Hematopoietic multipotent progenitor cell treated with erythropoietin and hydrocortisone succinate and interleukin-3 and kit ligand, for 17 days (in vitro differentiated cells): ENCODE results near the gene APBB2.

ENCODE experiments used
- DNase-seq: peaks from one replicate; pipeline ENCODE4 v3.0.0-alpha.2; 2015; ENCODE audit warnings: low spot score

The APBB2 gene

GRCh38 chr4:41134581-41134980, 79.8 kb downstream of the APBB2 start:
- no peak for DNase-seq

- no peak for DNase-seq
Measured at GRCh38 chr4:41133454-41134018, 80.8 kb downstream of the APBB2 start.

- DNase-seq = no peak
Measured at GRCh38 chr4:41132055-41132683, 82.2 kb downstream of the APBB2 start.

- DNase-seq = no peak
Measured at GRCh38 chr4:41129936-41130440, 84.4 kb downstream of the APBB2 start.

GRCh38 chr4:41129128-41129754, 85.1 kb downstream of the APBB2 start:
- DNase-seq = no peak

GRCh38 chr4:41125558-41126311, 88.6 kb downstream of the APBB2 start:
- DNase-seq = no peak

GRCh38 chr4:41124916-41125548, 89.3 kb downstream of the APBB2 start:
- no peak for DNase-seq

- no peak for DNase-seq
Measured at GRCh38 chr4:41122775-41123174, 91.6 kb downstream of the APBB2 start.

GRCh38 chr4:41122309-41122708, 92.0 kb downstream of the APBB2 start:
- no peak for DNase-seq

- DNase-seq = no peak
Measured at GRCh38 chr4:41121906-41122305, 92.4 kb downstream of the APBB2 start.

GRCh38 chr4:41120297-41121217, 93.8 kb downstream of the APBB2 start:
- no peak for DNase-seq

GRCh38 chr4:41119867-41120295, 94.5 kb downstream of the APBB2 start:
- DNase-seq = no peak

- DNase-seq = no peak
Measured at GRCh38 chr4:41111791-41112190, 102.6 kb downstream of the APBB2 start.

- no peak for DNase-seq
Measured at GRCh38 chr4:41110050-41110449, 104.3 kb downstream of the APBB2 start.

GRCh38 chr4:41108481-41108880, 105.9 kb downstream of the APBB2 start:
- DNase-seq = no peak

- DNase-seq = no peak
Measured at GRCh38 chr4:41106694-41107419, 107.5 kb downstream of the APBB2 start.

- no peak for DNase-seq
Measured at GRCh38 chr4:41106081-41106480, 108.3 kb downstream of the APBB2 start.

- no peak for DNase-seq
Measured at GRCh38 chr4:41104155-41104554, 110.2 kb downstream of the APBB2 start.

- DNase-seq = no peak
Measured at GRCh38 chr4:41103657-41104056, 110.7 kb downstream of the APBB2 start.

GRCh38 chr4:41102414-41103092, 111.8 kb downstream of the APBB2 start:
- DNase-seq = no peak
